ENCODE results near the gene NT5C. TPM values are rescaled to one million over a fixed set of nuclear protein-coding genes. Genes with fewer than 3 reads are reported as not detected.
"Not testable (repeated sequence)": the region's sequence is repeated elsewhere in the genome, so short reads cannot be mapped to it uniquely, and the experiment has no call there.

NT5C gene
- 18.1 TPM for total RNA-seq

GRCh38 chr17:75131278-75132017 is at the start of gene NT5C:
Gene NT5C, minus strand, starts transcription at chr17:75131742. Its CDS starts 35 bp downstream, at chr17:75131707.
- peak; percentile 54 for DNase-seq

GRCh38 chr17:75181110-75181509 is 49.6 kb upstream of the NT5C start:
- DNase-seq: no peak

GRCh38 chr17:75178453-75178852 is 46.9 kb upstream of the NT5C start:
- no peak for DNase-seq

- no peak for DNase-seq
These were observed 45.1 kb upstream of the NT5C start for GRCh38 chr17:75176625-75177024.

GRCh38 chr17:75174996-75175395 is 43.5 kb upstream of the NT5C start:
- DNase-seq: no peak

- DNase-seq: no peak
These were observed 42.0 kb upstream of the NT5C start for GRCh38 chr17:75173526-75173925.

GRCh38 chr17:75168998-75169397 is 37.5 kb upstream of the NT5C start:
- DNase-seq: no peak

- not testable (repeated sequence) for DNase-seq
These were observed 33.1 kb upstream of the NT5C start for GRCh38 chr17:75164606-75165005.

GRCh38 chr17:75163074-75163473 is 31.5 kb upstream of the NT5C start:
- no peak for DNase-seq

- no peak for DNase-seq
These were observed 28.7 kb upstream of the NT5C start for GRCh38 chr17:75160211-75160610.

GRCh38 chr17:75159196-75160031 is 27.9 kb upstream of the NT5C start:
- DNase-seq: no peak

- DNase-seq: not testable (repeated sequence)
These were observed 26.9 kb upstream of the NT5C start for GRCh38 chr17:75158480-75158879.

- no peak for DNase-seq
These were observed 23.7 kb upstream of the NT5C start for GRCh38 chr17:75155191-75155601.

- DNase-seq: peak; percentile 96
These were observed 22.9 kb upstream of the NT5C start, which contains the start of gene JPT1 for GRCh38 chr17:75154195-75155106. Gene JPT1, minus strand, starts transcription at chr17:75154512. Its CDS starts 115 bp downstream, at chr17:75154397.

- DNase-seq: no peak
These were observed 22.2 kb upstream of the NT5C start for GRCh38 chr17:75153780-75154194.

GRCh38 chr17:75152922-75153779 is 21.6 kb upstream of the NT5C start:
- no peak for DNase-seq

GRCh38 chr17:75152523-75152921 is 21.0 kb upstream of the NT5C start:
- DNase-seq: no peak

- no peak for DNase-seq
These were observed 20.4 kb upstream of the NT5C start for GRCh38 chr17:75151930-75152329.

GRCh38 chr17:75147878-75148546 is 16.5 kb upstream of the NT5C start:
- DNase-seq: no peak

GRCh38 chr17:75146592-75146991 is 15.1 kb upstream of the NT5C start:
- no peak for DNase-seq
